ENCODE data around the gene ETFB. TPM values are rescaled to one million over a fixed set of nuclear protein-coding genes. Genes with fewer than 3 reads are reported as not detected.

Gene ETFB
- total and polyA plus RNA-seq, 9 of the 15 experiments (the other 6 are each of a cell fraction or from before 2014, with no cell fraction given): 18.1 to 143 (median 96.1) TPM

GRCh38 chr19:51394050-51394836, 28.1 kb upstream of the ETFB start (continued):
- no peak for TF ChIP-seq ZNF12 (CRISPR knock-in tag; IDR thresholded peaks at IDR 0.05)
- TF ChIP-seq PKNOX1 (IDR thresholded peaks at IDR 0.05): peak; percentile 99
- TF ChIP-seq ZNF655 (CRISPR knock-in tag; IDR thresholded peaks at IDR 0.05): no peak
- TF ChIP-seq RB1 (IDR thresholded peaks at IDR 0.05; ENCODE audit: low read depth): 0 out of 2 replicates have a peak, but pooled peaks have one; percentile 26
- TF ChIP-seq MEIS2 (IDR thresholded peaks at IDR 0.05; ENCODE audit: partially characterized antibody): peak; percentile 71
- no peak for TF ChIP-seq DEAF1 (CRISPR knock-in tag; IDR thresholded peaks at IDR 0.05)
- peak in 1 of 2 experiments; percentile 60; a peak in 1 of 4 replicates for TF ChIP-seq ZNF639 (CRISPR knock-in tag; conservative IDR thresholded peaks at IDR 0.05 in 1 of 2, IDR thresholded peaks at IDR 0.05 in 1 of 2)
- peak in 1 of 2 experiments; percentile 65; a peak in 2 of 4 replicates for TF ChIP-seq HDAC1 (IDR thresholded peaks at IDR 0.05)
- no peak for TF ChIP-seq RBM15 (IDR thresholded peaks at IDR 0.05; ENCODE audit: insufficient read depth, low read length)
- TF ChIP-seq CHD2 (IDR thresholded peaks at IDR 0.05; ENCODE audit: low read depth, low read length): peak; percentile 82
- TF ChIP-seq RAD51 (IDR thresholded peaks at IDR 0.05; ENCODE audit: borderline replicate concordance, low read depth): 0 out of 2 replicates have a peak, but pooled peaks have one; percentile 15
- TF ChIP-seq BMI1 (IDR thresholded peaks at IDR 0.05; ENCODE audit: low read length): peak; percentile 73
- no peak for TF ChIP-seq FOSL1 (tag; conservative IDR thresholded peaks at IDR 0.05)
- TF ChIP-seq POLR2B (IDR thresholded peaks at IDR 0.05; ENCODE audit: low read depth, partially characterized antibody): peak; percentile 73
- TF ChIP-seq ZNF551 (CRISPR knock-in tag; IDR thresholded peaks at IDR 0.05): no peak
- peak; percentile 88 for TF ChIP-seq MYBL2 (IDR thresholded peaks at IDR 0.05; ENCODE audit: low read depth)
- no peak for TF ChIP-seq MYBL2 (CRISPR knock-in tag; IDR thresholded peaks at IDR 0.05; ENCODE audit: borderline replicate concordance)
- no peak for TF ChIP-seq CREB5 (CRISPR knock-in tag; IDR thresholded peaks at IDR 0.05)
- TF ChIP-seq RBM14 (IDR thresholded peaks at IDR 0.05; ENCODE audit: borderline replicate concordance, insufficient read depth, low read depth, low read length): no peak
- TF ChIP-seq STAT5A (IDR thresholded peaks at IDR 0.05; ENCODE audit: borderline replicate concordance, low read length): no peak
- peak; percentile 72; the same call in 1 of the 2 replicates for TF ChIP-seq LCOR (CRISPR knock-in tag; IDR thresholded peaks at IDR 0.05)

Data from K562 (cell line).